Measurements from ENCODE around the gene ZNG1A. TPM values are rescaled to one million over a fixed set of nuclear protein-coding genes. Genes with fewer than 3 reads are reported as not detected.

Gene ZNG1A
- polyA plus RNA-seq, 3 donors = 58.3 to 67.9 (median 67.6) TPM

Other genes starting within 250 kb of the ZNG1A start
- gene WASHC1, start 149.6 kb downstream of the ZNG1A start, polyA plus RNA-seq (ENCODE audit: insufficient read length in 3 of 3) = 10 to 100 TPM; 23.9 to 36.1 (median 35.4) TPM
- under 1 TPM; 0.26 to 0.73 (median 0.42) TPM for gene FOXD4, start 60.6 kb downstream of the ZNG1A start, polyA plus RNA-seq (ENCODE audit: insufficient read length in 3 of 3)
- gene DOCK8, start 35.8 kb upstream of the ZNG1A start, polyA plus RNA-seq (ENCODE audit: insufficient read length in 3 of 3) = 10 to 100 TPM; 12.4 to 14.8 (median 12.9) TPM